GM23248 (cell line): ENCODE results near the gene PSMG3. TPM values are rescaled to one million over a fixed set of nuclear protein-coding genes. Genes with fewer than 3 reads are reported as not detected.

Experiments used
- DNase-seq: peaks from one replicate; pipeline ENCODE4 v3.0.0-alpha.2; 2015
- H2AFZ ChIP-seq: fragments of 200-600 bp; sonication (generic); 2 replicates; pipeline ENCODE4 v1.6.1; 2016; ENCODE audit warnings: antibody characterized with exemption
- H3F3A ChIP-seq: fragments of 200-600 bp; sonication (generic); 2 replicates; pipeline ENCODE4 v1.6.1; 2016; ENCODE audit warnings: mild to moderate bottlenecking, antibody characterized with exemption, mixed run types; ENCODE audit not compliant: insufficient read depth
- H3K27ac ChIP-seq: fragments of 200-600 bp; sonication (generic); 2 replicates; pipeline ENCODE4 v1.5.1; 2016; ENCODE audit warnings: mild to moderate bottlenecking
- H3K27me3 ChIP-seq: fragments of 200-600 bp; sonication (generic); replicated peaks from 2 replicates; pipeline ENCODE4 v1.6.1; 2016; ENCODE audit warnings: mild to moderate bottlenecking; ENCODE audit not compliant: insufficient read depth
- H3K36me3 ChIP-seq: fragments of 200-600 bp; sonication (generic); 2 replicates; pipeline ENCODE4 v1.6.1; 2016; ENCODE audit warnings: low read depth, mild to moderate bottlenecking
- H3K4me1 ChIP-seq: fragments of 200-600 bp; sonication (generic); 2 replicates; pipeline ENCODE4 v1.6.1; 2016; ENCODE audit warnings: mild to moderate bottlenecking; ENCODE audit not compliant: insufficient read depth
- H3K4me2 ChIP-seq: fragments of 200-600 bp; sonication (generic); one replicate; pipeline ENCODE4 v1.6.1; 2016; ENCODE audit warnings: mild to moderate bottlenecking; ENCODE audit not compliant: unreplicated experiment
- H3K4me3 ChIP-seq: fragments of 200-600 bp; sonication (generic); 2 replicates; pipeline ENCODE4 v1.5.1; 2016; ENCODE audit warnings: mild to moderate bottlenecking
- H3K79me2 ChIP-seq: fragments of 200-600 bp; sonication (generic); 2 replicates; pipeline ENCODE4 v1.6.1; 2016; ENCODE audit warnings: mild to moderate bottlenecking; ENCODE audit not compliant: insufficient read depth
- H3K9ac ChIP-seq: fragments of 200-600 bp; sonication (generic); 2 replicates; pipeline ENCODE4 v1.6.1; 2016; ENCODE audit warnings: mild to moderate bottlenecking
- H3K9me2 ChIP-seq: fragments of 200-600 bp; sonication (generic); 2 replicates; pipeline ENCODE4 v1.6.1; 2016; ENCODE audit warnings: mixed run types, mild to moderate bottlenecking, moderate library complexity; ENCODE audit not compliant: insufficient read depth
- H3K9me3 ChIP-seq: fragments of 200-600 bp; sonication (generic); one replicate; pipeline ENCODE4 v1.6.1; 2017; ENCODE audit warnings: low read depth
- H4K20me1 ChIP-seq: fragments of 200-600 bp; sonication (generic); 2 replicates; pipeline ENCODE4 v1.6.0; 2016; ENCODE audit not compliant: insufficient read depth
- EZH2 ChIP-seq: fragments of 200-600 bp; sonication (generic); IDR thresholded peaks from 2 replicates; pipeline ENCODE4 v1.6.1; 2018; ENCODE audit warnings: antibody characterized with exemption, mild to moderate bottlenecking; ENCODE audit not compliant: insufficient read depth, poor library complexity, severe bottlenecking
- EZH2phosphoT487 ChIP-seq: fragments of 200-600 bp; sonication (generic); IDR thresholded peaks from 2 replicates; pipeline ENCODE4 v1.6.1; 2018; ENCODE audit warnings: antibody characterized with exemption, moderate library complexity, mild to moderate bottlenecking, low read depth; ENCODE audit not compliant: insufficient read depth
- WGBS, 2 experiments: methylation state at CpG; one replicate each; pipeline ENCODE4 v1.1.6; 2015 to 2017; ENCODE audit warnings: low lambda C conversion rate in 2 of 2, low coverage in 1 of 2; ENCODE audit errors: missing lambda C conversion rate in 2 of 2; 5-methylcytosine and 5-hydroxymethylcytosine counted together
- in situ Hi-C: fragments of 300-500 bp; cut with MboI; formaldehyde crosslinking; loops from 2 replicates; pipeline ENCODE4 v1.15.0; 2020
- polyA plus RNA-seq: library from polyadenylated mRNA; unstranded; fragments of >200 nt; fragmentation: Nextera tagmentation; extraction: Ambion mirVana; gene quantifications from 2 replicates; pipeline ENCODE4 v1.2.1, GENCODE V29; 2016
- total RNA-seq: library from RNA; depleted of rRNA; stranded (reverse); fragments of >200 nt; shearing (Covaris generic); gene quantifications from 2 replicates; pipeline ENCODE4 v1.2.3, GENCODE V29; 2014

The PSMG3 gene
- total and polyA plus RNA-seq, 2 experiments from 2014 or later = 28.3 to 58.1 TPM

DNA sequence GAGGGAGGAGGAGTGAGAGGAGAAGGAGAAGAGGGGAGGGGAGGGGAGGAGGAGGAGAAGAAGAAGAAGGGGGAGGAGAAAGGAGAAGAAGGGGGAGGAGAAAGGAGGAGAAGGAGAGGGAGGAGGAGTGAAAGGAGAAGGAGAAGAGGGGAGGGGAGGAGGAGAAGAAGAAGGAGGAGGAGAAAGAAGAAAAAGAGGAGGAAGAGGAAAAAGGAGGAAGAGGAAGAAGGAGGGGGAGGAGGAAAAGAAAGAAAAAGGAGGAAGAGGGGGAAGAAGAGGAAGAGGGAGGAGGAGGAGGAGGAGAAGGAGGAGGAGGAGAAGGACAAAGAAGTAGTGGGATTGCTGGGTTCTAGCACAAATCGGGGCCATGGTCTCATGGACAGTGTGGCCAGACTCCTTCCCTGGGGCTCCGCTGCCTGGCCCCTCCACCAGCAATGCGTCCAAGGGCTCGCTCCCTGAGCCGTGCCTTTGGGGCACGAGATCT lies 43.5 kb downstream of the PSMG3 start:
- 37 to 48% methylated on average over 6 of the region's 6 CpGs for WGBS, 2 experiments
- no peak overlapping the region for H3K9ac ChIP-seq
- no peaks in the 10 kb centered on the region for H3K79me2 ChIP-seq
- no peak overlapping the region for H3K4me3 ChIP-seq
- H3K27ac ChIP-seq = no peak overlapping the region
- no peak overlapping the region for H3K4me2 ChIP-seq
- H3K9me2 ChIP-seq = no peaks in the 10 kb centered on the region
- peaks cover 17% of the 10 kb centered on the region for H3K27me3 ChIP-seq
- in situ Hi-C loops = no loop called here
- H3K4me1 ChIP-seq = no peaks in the 10 kb centered on the region
- no peak overlapping the region for H2AFZ ChIP-seq
- no peaks in the 10 kb centered on the region for H3K36me3 ChIP-seq
- no peaks in the 10 kb centered on the region for H3K9me3 ChIP-seq
- DNase-seq = no peak
- H4K20me1 ChIP-seq = no peaks in the 10 kb centered on the region
- no peaks in the 10 kb centered on the region for H3F3A ChIP-seq
- TF ChIP-seq EZH2 = no peak
- no peak for TF ChIP-seq EZH2phosphoT487

DNA sequence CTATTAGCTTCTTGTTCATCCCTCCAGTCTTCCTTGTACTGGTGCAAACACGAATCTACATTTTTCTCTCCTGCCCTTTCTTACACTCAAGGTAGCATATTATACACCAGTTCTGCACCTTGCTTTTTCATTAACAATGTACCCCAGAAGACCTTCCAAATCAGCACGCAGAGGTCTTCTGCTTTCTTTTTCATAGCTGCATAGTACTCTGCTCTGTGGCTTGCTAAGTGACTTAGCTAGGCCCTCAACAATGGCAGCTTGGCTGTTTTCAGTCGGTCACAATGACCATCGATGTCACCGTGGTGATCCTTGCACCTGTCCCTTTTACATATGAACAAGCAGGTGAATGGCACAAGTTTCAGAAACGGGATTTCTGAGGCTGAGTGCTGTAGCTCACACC lies 44.4 kb downstream of the PSMG3 start:
- Histone ChIP-seq H4K20me1 (no peaks in the 10 kb centered on the region), H3K9me3 (no peaks in the 10 kb centered on the region), H3F3A (no peaks in the 10 kb centered on the region), H3K4me3 (no peak overlapping the region), H3K27ac (no peak overlapping the region), H2AFZ (no peak overlapping the region), H3K9ac (no peak overlapping the region), H3K4me1 (no peaks in the 10 kb centered on the region), H3K36me3 (no peaks in the 10 kb centered on the region), H3K27me3 (peaks cover 17% of the 10 kb centered on the region), H3K4me2 (no peak overlapping the region), H3K79me2 (no peaks in the 10 kb centered on the region), H3K9me2 (no peaks in the 10 kb centered on the region)
- 73 to 78% methylated on average over 6 of the region's 6 CpGs for WGBS, 2 experiments
- TF ChIP-seq EZH2phosphoT487 = no peak
- TF ChIP-seq EZH2 = no peak
- DNase-seq = no peak
- in situ Hi-C loops = no loop called here

DNA sequence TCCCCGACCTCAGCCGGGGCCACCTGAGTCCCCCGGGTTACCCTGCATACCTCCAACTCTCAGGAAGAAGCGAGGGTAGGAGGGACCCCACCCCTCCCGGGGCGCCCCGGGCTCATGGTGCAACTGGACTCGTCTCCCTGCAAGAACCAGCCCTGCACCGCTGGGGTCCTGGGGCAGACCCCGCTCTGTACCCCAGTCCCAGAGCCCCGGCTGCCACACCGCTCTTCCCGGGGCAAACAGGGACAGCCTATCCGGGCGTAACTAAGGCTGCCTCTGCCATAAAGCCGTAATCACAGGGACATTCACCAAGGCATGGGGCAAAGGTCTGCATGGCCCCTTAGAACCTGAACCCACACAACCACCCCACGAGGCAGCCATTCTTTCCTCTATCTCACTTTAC lies 46.0 kb downstream of the PSMG3 start:
- Histone ChIP-seq H3K4me1 (no peaks in the 10 kb centered on the region), H3K9me3 (no peaks in the 10 kb centered on the region), H3K36me3 (no peaks in the 10 kb centered on the region), H3K27me3 (peaks cover 17% of the 10 kb centered on the region), H3K9me2 (no peaks in the 10 kb centered on the region), H3K4me3 (no peak overlapping the region), H3K79me2 (no peaks in the 10 kb centered on the region), H3K4me2 (no peak overlapping the region), H2AFZ (no peak overlapping the region), H3K27ac (no peak overlapping the region), H4K20me1 (no peaks in the 10 kb centered on the region), H3F3A (no peaks in the 10 kb centered on the region), H3K9ac (no peak overlapping the region)
- TF ChIP-seq EZH2phosphoT487 (no peak), EZH2 (no peak)
- in situ Hi-C loops = no loop called here
- 46 to 53% methylated on average over 13 to 17 of the region's 17 CpGs for WGBS, 2 experiments
- no peak for DNase-seq

DNA sequence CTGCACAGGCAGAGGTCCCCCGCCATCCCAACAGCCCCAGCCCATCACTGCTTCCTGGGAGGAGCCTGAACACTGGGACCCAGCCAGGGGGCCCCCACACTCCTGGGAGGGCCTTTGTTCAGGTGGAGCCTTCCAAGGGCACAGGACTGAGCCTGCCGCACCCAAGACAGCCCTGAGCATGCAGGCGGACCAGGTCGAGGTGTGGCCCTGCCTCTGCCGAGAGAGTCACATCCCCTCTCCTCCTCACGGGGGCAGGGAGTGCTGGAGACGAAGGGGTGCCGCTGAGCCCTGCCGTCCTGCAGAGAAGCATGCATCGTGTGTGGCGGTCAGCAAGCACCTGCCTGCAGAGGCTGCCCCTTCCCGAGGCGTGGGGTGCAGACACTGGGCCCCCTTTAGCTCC lies 46.6 kb downstream of the PSMG3 start:
- no peaks in the 10 kb centered on the region for H3K36me3 ChIP-seq
- no peaks in the 10 kb centered on the region for H3K9me3 ChIP-seq
- no peaks in the 10 kb centered on the region for H3K9me2 ChIP-seq
- H3K9ac ChIP-seq = no peak overlapping the region
- 23 to 32% methylated on average over 13 of the region's 13 CpGs for whole genome bisulfite sequencing, 2 experiments
- peaks cover 17% of the 10 kb centered on the region for H3K27me3 ChIP-seq
- no peak overlapping the region for H3K4me2 ChIP-seq
- H3K27ac ChIP-seq = no peak overlapping the region
- H3K79me2 ChIP-seq = no peaks in the 10 kb centered on the region
- no peaks in the 10 kb centered on the region for H3F3A ChIP-seq
- H4K20me1 ChIP-seq = no peaks in the 10 kb centered on the region
- DNase-seq = no peak
- TF ChIP-seq EZH2phosphoT487 (no peak), EZH2 (no peak)
- no peak overlapping the region for H2AFZ ChIP-seq
- no peak overlapping the region for H3K4me3 ChIP-seq
- no peaks in the 10 kb centered on the region for H3K4me1 ChIP-seq
- in situ Hi-C loops = no loop called here

GRCh38 chr7:1521456-1521855 lies 48.4 kb downstream of the PSMG3 start:
- DNase-seq = no peak
- Histone ChIP-seq H3K27me3 (peaks cover 13% of the 10 kb centered on the region), H3F3A (no peaks in the 10 kb centered on the region), H3K36me3 (no peaks in the 10 kb centered on the region), H2AFZ (no peak overlapping the region), H4K20me1 (no peaks in the 10 kb centered on the region), H3K79me2 (no peaks in the 10 kb centered on the region), H3K4me1 (no peaks in the 10 kb centered on the region), H3K4me3 (no peak overlapping the region), H3K4me2 (no peak overlapping the region), H3K27ac (no peak overlapping the region), H3K9me2 (no peaks in the 10 kb centered on the region), H3K9me3 (no peaks in the 10 kb centered on the region), H3K9ac (no peak overlapping the region)
- TF ChIP-seq EZH2phosphoT487 (no peak), EZH2 (no peak)
- WGBS, 2 experiments = 65 to 75% methylated on average over 11 of the region's 11 CpGs
- in situ Hi-C loops = no loop called here
